OCI-LY7 (cell line): ENCODE results near the gene SELENOM. TPM values are rescaled to one million over a fixed set of nuclear protein-coding genes. Genes with fewer than 3 reads are reported as not detected.

ENCODE experiments used
- BruUV-seq: library from RNA; stranded (reverse); fragments of 400-500 nt; replicated peaks from 2 replicates; lab custom pipeline; 2021; lab: Mats Ljungman, UMichigan
- CTCF ChIA-PET: fragments of 300-600 bp; sonication (Branson Sonifier 250); formaldehyde crosslinking; loops from one replicate; lab custom pipeline; 2022; ENCODE audit warnings: antibody characterized with exemption; ENCODE audit not compliant: unreplicated experiment; lab: Charles Lee
- POLR2A ChIA-PET: fragments of 300-600 bp; sonication (Branson Sonifier 250); formaldehyde crosslinking; loops from one replicate; lab custom pipeline; 2022; ENCODE audit warnings: antibody characterized with exemption; lab: Charles Lee
- DNase-seq: peaks from one replicate; pipeline ENCODE4 v3.0.0-alpha.2; 2015; ENCODE audit warnings: low spot score
- H2AFZ ChIP-seq: fragments of 200-600 bp; sonication (generic), shearing (Covaris generic); 2 replicates; pipeline ENCODE4 v1.6.1; 2014; ENCODE audit warnings: mild to moderate bottlenecking, antibody characterized with exemption, low read length, moderate library complexity
- H3K27ac ChIP-seq: fragments of 200-600 bp; sonication (generic); 2 replicates; pipeline ENCODE4 v1.5.1; 2014; ENCODE audit warnings: mixed run types, low read depth, mild to moderate bottlenecking, moderate library complexity, low read length, inconsistent platforms; ENCODE audit not compliant: poor library complexity, severe bottlenecking
- H3K36me3 ChIP-seq: fragments of 200-600 bp; sonication (generic); 2 replicates; pipeline ENCODE4 v1.6.1; 2014; ENCODE audit warnings: mild to moderate bottlenecking, antibody characterized with exemption, low read length, moderate library complexity, mixed read lengths; ENCODE audit not compliant: insufficient read depth
- H3K4me1 ChIP-seq: fragments of 200-600 bp; sonication (generic); 2 replicates; pipeline ENCODE4 v1.5.1; 2014; ENCODE audit warnings: mild to moderate bottlenecking, low read length; ENCODE audit not compliant: insufficient read depth, poor library complexity, severe bottlenecking
- H3K4me2 ChIP-seq: fragments of 200-600 bp; sonication (generic); 2 replicates; pipeline ENCODE4 v1.6.1; 2014; ENCODE audit warnings: mild to moderate bottlenecking, low read length
- H3K4me3 ChIP-seq: fragments of 200-600 bp; sonication (generic); 2 replicates; pipeline ENCODE4 v1.5.1; 2014; ENCODE audit warnings: mild to moderate bottlenecking, low read depth, low read length; ENCODE audit not compliant: poor library complexity, severe bottlenecking
- H3K79me2 ChIP-seq: fragments of 200-600 bp; sonication (generic); 2 replicates; pipeline ENCODE4 v1.6.1; 2016; ENCODE audit warnings: low read depth, mild to moderate bottlenecking, low read length, moderate library complexity, mixed read lengths; ENCODE audit not compliant: insufficient read depth
- H3K9me2 ChIP-seq: fragments of 200-600 bp; sonication (generic); 2 replicates; pipeline ENCODE4 v1.6.1; 2016; ENCODE audit warnings: mild to moderate bottlenecking, low read length, mixed read lengths; ENCODE audit not compliant: insufficient read depth
- H3K9me3 ChIP-seq: fragments of 200-600 bp; sonication (generic); 2 replicates; pipeline ENCODE4 v1.6.1; 2014; ENCODE audit warnings: mild to moderate bottlenecking, mixed run types, low read length, mixed read lengths
- H4K20me1 ChIP-seq: fragments of 200-600 bp; sonication (generic); 2 replicates; pipeline ENCODE4 v1.6.1; 2014; ENCODE audit warnings: mild to moderate bottlenecking, antibody characterized with exemption, low read length, moderate library complexity, mixed read lengths; ENCODE audit not compliant: insufficient read depth
- CTCF ChIP-seq: fragments of 200-600 bp; sonication (generic); conservative IDR thresholded peaks from 2 replicates; pipeline ENCODE4 v1.5.1; 2014; ENCODE audit warnings: mild to moderate bottlenecking, antibody characterized with exemption, low read length, moderate library complexity, mixed read lengths
- EZH2phosphoT487 ChIP-seq: fragments of 200-600 bp; sonication (generic); IDR thresholded peaks from 2 replicates; pipeline ENCODE4 v1.6.1; 2018; ENCODE audit warnings: low read depth, borderline replicate concordance, mild to moderate bottlenecking, mixed run types, antibody characterized with exemption, low read length, moderate library complexity, mixed read lengths
- intact Hi-C: fragments of 100-400 bp; cut with micrococcal nuclease; formaldehyde crosslinking; loops from one replicate; pipeline ENCODE4 v1.10.0; 2022; ENCODE audit not compliant: unreplicated experiment
- total RNA-seq, 2 experiments: library from RNA; depleted of rRNA in 1 of 2; stranded (reverse); fragments of >200 nt in 1 of 2; shearing (Covaris generic) in 1 of 2; gene quantifications; 2 replicates each; pipeline ENCODE4 v1.2.3, GENCODE V29; 2014 to 2022

Gene SELENOM
- total RNA-seq, 2 experiments from 2014 or later, result 0.55 to 1.4 TPM

GRCh38 chr22:31128156-31128555 is 20.8 kb upstream of the SELENOM start:
- no peaks in the 10 kb centered on the region for H3K9me3 ChIP-seq
- no peaks in the 10 kb centered on the region for H3K79me2 ChIP-seq
- TF ChIP-seq EZH2phosphoT487, result no peak
- no peak for TF ChIP-seq CTCF
- no peaks in the 10 kb centered on the region for H4K20me1 ChIP-seq
- no TSS peak for BruUV-seq
- no peak overlapping the region for H3K27ac ChIP-seq
- ChIA-PET CTCF (interaction anchor here (0.6 kb wide), 2 partner anchors 27 to 177 kb away, joined by 3 to 10 read pairs; no protein-coding TSS in a partner anchor), POLR2A (interaction anchor here (0.9 kb wide), 1 partner anchor 20 kb away, joined by 3 read pairs; no protein-coding TSS in a partner anchor)
- peak overlapping the region; percentile 21; the same call in 1 of the 2 replicates for H2AFZ ChIP-seq
- peaks cover 8% of the 10 kb centered on the region for H3K4me1 ChIP-seq
- no peak overlapping the region for H3K4me3 ChIP-seq
- peak overlapping the region; percentile 43; the same call in 1 of the 2 replicates for H3K4me2 ChIP-seq
- no peak for DNase-seq
- intact Hi-C loops, result no loop called here
- H3K36me3 ChIP-seq, result no peaks in the 10 kb centered on the region
- H3K9me2 ChIP-seq, result no peaks in the 10 kb centered on the region

DNA sequence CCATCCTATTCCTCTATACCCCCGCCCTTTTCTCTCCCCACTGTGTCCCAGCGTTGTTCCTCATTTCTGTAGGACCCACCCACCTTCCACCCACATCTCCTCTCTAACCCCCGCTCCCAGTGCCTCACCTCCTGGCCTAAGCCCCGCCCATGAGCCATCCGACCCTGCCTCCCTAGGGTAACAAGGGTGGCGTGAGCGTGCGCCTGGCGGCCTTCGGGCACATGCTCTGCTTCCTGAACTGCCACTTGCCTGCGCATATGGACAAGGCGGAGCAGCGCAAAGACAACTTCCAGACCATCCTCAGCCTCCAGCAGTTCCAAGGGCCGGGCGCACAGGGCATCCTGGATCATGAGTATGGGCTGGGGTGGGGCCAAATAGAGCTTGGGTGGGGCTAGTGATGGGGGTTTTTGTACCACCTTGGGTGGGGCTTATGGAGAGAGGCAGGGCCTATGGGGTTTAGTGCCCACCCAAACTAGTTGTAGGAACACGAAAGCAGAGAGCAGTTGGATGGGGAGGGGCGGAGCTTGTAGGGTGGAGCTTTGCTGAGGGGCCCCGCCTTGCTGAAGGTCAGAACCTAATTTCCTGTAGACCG is 19.9 kb upstream of the SELENOM start:
- H3K27ac ChIP-seq, result no peak overlapping the region
- no peak overlapping the region for H3K4me3 ChIP-seq
- H3K36me3 ChIP-seq, result no peaks in the 10 kb centered on the region
- ChIA-PET POLR2A (interaction anchor here (0.9 kb wide), 1 partner anchor 19 kb away, joined by 3 read pairs; no protein-coding TSS in a partner anchor), CTCF (no interaction called here)
- H3K79me2 ChIP-seq, result no peaks in the 10 kb centered on the region
- peak overlapping the region; percentile 21; the same call in 1 of the 2 replicates for H2AFZ ChIP-seq
- H3K9me2 ChIP-seq, result no peaks in the 10 kb centered on the region
- TF ChIP-seq EZH2phosphoT487 (no peak), CTCF (no peak)
- no TSS peak for BruUV-seq
- intact Hi-C loops, result no loop called here
- peak overlapping the region; percentile 43; the same call in 1 of the 2 replicates for H3K4me2 ChIP-seq
- peaks cover 8% of the 10 kb centered on the region for H3K4me1 ChIP-seq
- no peaks in the 10 kb centered on the region for H4K20me1 ChIP-seq
- H3K9me3 ChIP-seq, result no peaks in the 10 kb centered on the region
- DNase-seq, result no peak

- Histone ChIP-seq H3K9me2 (no peaks in the 10 kb centered on the region), H3K4me1 (peaks cover 8% of the 10 kb centered on the region), H4K20me1 (no peaks in the 10 kb centered on the region), H2AFZ (no peak overlapping the region), H3K36me3 (no peaks in the 10 kb centered on the region), H3K79me2 (no peaks in the 10 kb centered on the region), H3K27ac (no peak overlapping the region), H3K4me2 (no peak overlapping the region), H3K4me3 (no peak overlapping the region), H3K9me3 (no peaks in the 10 kb centered on the region)
- BruUV-seq, result no TSS peak
- intact Hi-C loops, result no loop called here
- TF ChIP-seq EZH2phosphoT487 (no peak), CTCF (no peak)
- ChIA-PET CTCF (no interaction called here), POLR2A (no interaction called here)
- DNase-seq, result no peak
These were observed 19.5 kb upstream of the SELENOM start for GRCh38 chr22:31126869-31127175.
